Measurements from ENCODE around the gene MED15. TPM values are rescaled to one million over a fixed set of nuclear protein-coding genes. Genes with fewer than 3 reads are reported as not detected.
A peak's percentile ranks its signal among the peaks of the same experiment; 100 is the strongest.

MED15 gene
- total RNA-seq, 2 donors from 2014 or later: 61.4 to 62.7 TPM

DNA sequence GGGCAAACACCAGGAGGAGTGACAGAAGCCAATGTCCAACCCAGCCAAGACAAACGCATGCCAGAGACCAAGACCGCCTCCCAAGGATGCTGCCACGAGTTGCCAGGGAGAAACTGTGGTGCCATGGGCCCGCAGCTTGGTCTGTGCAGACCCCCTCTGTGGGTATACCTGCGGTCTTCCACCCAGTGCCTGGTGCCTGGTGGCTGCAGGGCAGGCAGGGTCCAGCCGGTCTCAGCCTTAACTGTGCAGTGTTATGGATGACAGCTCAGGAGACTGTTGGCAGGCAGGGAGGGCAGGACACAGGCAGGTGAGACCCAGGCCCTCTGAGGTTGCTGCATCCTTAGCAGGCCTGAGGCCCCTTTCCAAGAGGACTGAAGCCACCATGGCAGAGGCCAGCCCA lies 97.9 kb downstream of the MED15 start:
- no peaks in the 10 kb centered on the region for H3K4me1 ChIP-seq (ENCODE audit: control insufficient read depth, insufficient read depth, low read length)
- Mint-ChIP-seq H3K4me1 (peaks cover 9% of the 10 kb centered on the region), H3K27ac (no peak overlapping the region), H3K4me3 (no peak overlapping the region), H3K36me3 (ENCODE audit: low read depth) (no peaks in the 10 kb centered on the region), H3K9me3 (no peaks in the 10 kb centered on the region), H3K27me3 (ENCODE audit: insufficient read depth) (no peaks in the 10 kb centered on the region)
- H3K4me3 ChIP-seq (ENCODE audit: low read length): no peak overlapping the region
- no peak overlapping the region for H3K27ac ChIP-seq (ENCODE audit: low read depth, low read length)
- DNase-seq: no peak
- H3K36me3 ChIP-seq (ENCODE audit: control insufficient read depth, insufficient read depth, low read length): no peaks in the 10 kb centered on the region
- no peak overlapping the region for H3K9ac ChIP-seq (ENCODE audit: extremely low read depth, low read length, poor library complexity, severe bottlenecking)
- no peaks in the 10 kb centered on the region for H3K9me3 ChIP-seq (ENCODE audit: control insufficient read depth, low read length)
- 93 to 100% methylated on average over 1 to 6 of the region's 6 CpGs for WGBS, 2 experiments (ENCODE audit: insufficient coverage in 1 of 2, insufficient read length in 1 of 2)
- TF ChIP-seq CTCF (conservative IDR thresholded peaks at IDR 0.05): no peak
- H3K27me3 ChIP-seq (ENCODE audit: control insufficient read depth, insufficient read depth, low read length, poor library complexity, severe bottlenecking): no peaks in the 10 kb centered on the region

- H3K27ac Mint-ChIP-seq: peak overlapping the region; percentile 75
These were observed 98.8 kb downstream of the MED15 start for GRCh38 chr22:20606041-20606783.

DNA sequence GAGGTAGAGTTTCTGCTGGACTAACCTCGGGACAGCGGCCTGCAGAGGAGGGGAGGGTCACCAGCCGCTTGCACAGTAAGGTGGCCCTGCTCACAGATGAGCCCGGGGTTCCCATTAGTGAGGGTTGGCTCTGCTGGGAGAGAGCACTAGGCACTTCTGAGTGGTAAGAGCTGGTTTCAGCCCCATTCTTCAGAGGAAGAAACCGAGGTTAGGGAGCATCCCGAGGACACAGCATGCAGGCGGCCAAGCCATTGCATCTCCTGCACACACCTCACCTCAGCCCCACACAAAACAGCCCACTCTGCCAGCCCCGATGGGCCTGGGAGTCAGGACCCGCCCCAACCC lies 99.3 kb downstream of the MED15 start:
- no peak overlapping the region for H3K27ac Mint-ChIP-seq
- WGBS, 2 experiments (ENCODE audit: insufficient coverage in 1 of 2, insufficient read length in 1 of 2): 90 to 91% methylated on average over 4 to 8 of the region's 9 CpGs

More at GRCh38 chr22:20606041-20606783, 98.8 kb downstream of the MED15 start:
- 52 to 54% methylated on average over 11 to 13 of the region's 13 CpGs for WGBS, 2 experiments (ENCODE audit: insufficient coverage in 1 of 2, insufficient read length in 1 of 2)
- peak; percentile 97 for TF ChIP-seq CTCF (conservative IDR thresholded peaks at IDR 0.05)
- H3K36me3 ChIP-seq (ENCODE audit: control insufficient read depth, insufficient read depth, low read length): no peaks in the 10 kb centered on the region
- no peak overlapping the region for H3K4me3 ChIP-seq (ENCODE audit: low read length)
- H3K9me3 ChIP-seq (ENCODE audit: control insufficient read depth, low read length): no peaks in the 10 kb centered on the region
- DNase-seq: peak; percentile 97
- H3K36me3 Mint-ChIP-seq (ENCODE audit: low read depth): no peaks in the 10 kb centered on the region
- no peaks in the 10 kb centered on the region for H3K27me3 Mint-ChIP-seq (ENCODE audit: insufficient read depth)
- H3K4me1 ChIP-seq (ENCODE audit: control insufficient read depth, insufficient read depth, low read length): no peaks in the 10 kb centered on the region
- H3K27ac ChIP-seq (ENCODE audit: low read depth, low read length): no peak overlapping the region
- H3K9ac ChIP-seq (ENCODE audit: extremely low read depth, low read length, poor library complexity, severe bottlenecking): no peak overlapping the region
- H3K4me1 Mint-ChIP-seq: peaks cover 9% of the 10 kb centered on the region
- no peak overlapping the region for H3K4me3 Mint-ChIP-seq
- H3K9me3 Mint-ChIP-seq: no peaks in the 10 kb centered on the region
- H3K27me3 ChIP-seq (ENCODE audit: control insufficient read depth, insufficient read depth, low read length, poor library complexity, severe bottlenecking): no peaks in the 10 kb centered on the region

More for the DNA sequence above, 99.3 kb downstream of the MED15 start:
- Histone ChIP-seq H3K36me3 (ENCODE audit: control insufficient read depth, insufficient read depth, low read length) (no peaks in the 10 kb centered on the region), H3K9me3 (ENCODE audit: control insufficient read depth, low read length) (no peaks in the 10 kb centered on the region), H3K9ac (ENCODE audit: extremely low read depth, low read length, poor library complexity, severe bottlenecking) (no peak overlapping the region), H3K27me3 (ENCODE audit: control insufficient read depth, insufficient read depth, low read length, poor library complexity, severe bottlenecking) (no peaks in the 10 kb centered on the region), H3K27ac (ENCODE audit: low read depth, low read length) (no peak overlapping the region), H3K4me3 (ENCODE audit: low read length) (no peak overlapping the region), H3K4me1 (ENCODE audit: control insufficient read depth, insufficient read depth, low read length) (no peaks in the 10 kb centered on the region)
- DNase-seq: no peak
- Mint-ChIP-seq H3K27me3 (ENCODE audit: insufficient read depth) (no peaks in the 10 kb centered on the region), H3K36me3 (ENCODE audit: low read depth) (no peaks in the 10 kb centered on the region), H3K9me3 (no peaks in the 10 kb centered on the region), H3K4me1 (peaks cover 9% of the 10 kb centered on the region), H3K4me3 (no peak overlapping the region)
- no peak for TF ChIP-seq CTCF (conservative IDR thresholded peaks at IDR 0.05)

Measured in endodermal cell (in vitro differentiated cells).